Iris pigment epithelial cell (primary cell): ENCODE results near the gene CD81.
A peak's percentile ranks its signal among the peaks of the same experiment; 100 is the strongest.

ENCODE experiments used
- DNase-seq: peaks from one replicate; pipeline ENCODE4 v3.0.0-alpha.2; 2011; ENCODE audit warnings: low read depth

The CD81 gene

GRCh38 chr11:2421226-2421994 is 44.3 kb downstream of the CD81 start:
- no peak for DNase-seq

DNA sequence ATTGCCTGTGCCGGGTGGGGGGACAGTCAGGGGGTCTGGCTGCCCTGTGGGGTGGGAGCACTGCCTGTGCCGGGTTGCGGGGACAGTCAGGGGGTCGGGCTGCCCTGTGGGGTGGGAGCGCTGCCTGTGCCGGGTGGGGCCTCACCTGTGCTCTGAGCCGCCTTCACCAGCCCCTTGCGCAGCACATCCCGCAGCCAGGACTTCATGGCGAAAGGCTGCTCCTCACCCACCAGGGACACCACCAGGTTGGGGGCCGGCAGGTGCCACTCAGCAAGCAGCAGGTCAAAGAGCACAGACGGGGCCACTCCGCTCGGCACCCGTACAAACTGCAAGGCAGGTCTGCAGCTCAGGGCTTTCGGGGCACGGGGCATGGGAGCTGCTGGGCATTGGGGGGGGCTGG is 44.9 kb downstream of the CD81 start:
- DNase-seq = no peak

- DNase-seq = no peak
These were observed 45.5 kb downstream of the CD81 start for GRCh38 chr11:2422461-2423156.

DNA sequence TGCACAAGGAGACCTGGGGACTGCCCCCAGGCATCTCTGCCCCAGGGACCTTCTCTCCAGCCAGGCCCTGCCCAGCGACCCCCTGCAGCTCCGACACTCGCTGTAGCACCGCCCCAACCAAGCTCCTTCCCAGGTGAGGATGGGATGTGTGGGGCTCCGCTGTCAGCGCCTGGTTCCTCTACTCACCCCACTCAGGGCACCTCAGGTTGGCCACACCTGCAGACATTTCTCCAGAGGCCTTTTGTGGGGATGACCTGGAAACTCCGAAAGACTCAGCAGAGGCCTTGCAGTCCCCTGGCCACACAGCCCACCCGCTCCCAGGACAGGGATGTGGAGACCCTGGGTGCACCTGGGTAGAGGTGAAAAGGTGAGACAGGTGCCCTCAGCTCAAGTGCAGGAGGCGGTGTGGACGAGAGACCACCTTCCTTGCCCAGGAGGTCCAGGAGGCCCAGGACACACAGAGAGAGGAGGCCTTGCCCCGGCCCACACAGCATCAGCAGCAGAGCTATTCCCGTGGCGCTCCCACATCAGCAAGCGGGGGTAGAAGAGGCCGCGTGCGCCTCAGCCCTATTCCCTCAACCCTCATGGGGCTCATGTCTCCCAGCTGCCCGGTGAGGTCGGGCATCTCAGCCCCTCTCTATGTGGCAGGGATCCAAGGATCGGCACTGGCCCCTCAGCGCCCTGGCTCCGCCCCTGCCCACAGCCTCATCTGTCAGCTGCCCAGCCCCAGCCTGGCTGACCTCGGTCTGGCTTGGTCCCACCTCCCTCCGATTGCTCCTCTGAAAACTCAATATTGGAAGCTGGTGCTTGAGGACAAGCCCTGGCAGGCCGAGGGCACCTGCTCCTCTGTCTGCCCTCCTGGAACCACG is 46.3 kb downstream of the CD81 start:
- DNase-seq = no peak

DNA sequence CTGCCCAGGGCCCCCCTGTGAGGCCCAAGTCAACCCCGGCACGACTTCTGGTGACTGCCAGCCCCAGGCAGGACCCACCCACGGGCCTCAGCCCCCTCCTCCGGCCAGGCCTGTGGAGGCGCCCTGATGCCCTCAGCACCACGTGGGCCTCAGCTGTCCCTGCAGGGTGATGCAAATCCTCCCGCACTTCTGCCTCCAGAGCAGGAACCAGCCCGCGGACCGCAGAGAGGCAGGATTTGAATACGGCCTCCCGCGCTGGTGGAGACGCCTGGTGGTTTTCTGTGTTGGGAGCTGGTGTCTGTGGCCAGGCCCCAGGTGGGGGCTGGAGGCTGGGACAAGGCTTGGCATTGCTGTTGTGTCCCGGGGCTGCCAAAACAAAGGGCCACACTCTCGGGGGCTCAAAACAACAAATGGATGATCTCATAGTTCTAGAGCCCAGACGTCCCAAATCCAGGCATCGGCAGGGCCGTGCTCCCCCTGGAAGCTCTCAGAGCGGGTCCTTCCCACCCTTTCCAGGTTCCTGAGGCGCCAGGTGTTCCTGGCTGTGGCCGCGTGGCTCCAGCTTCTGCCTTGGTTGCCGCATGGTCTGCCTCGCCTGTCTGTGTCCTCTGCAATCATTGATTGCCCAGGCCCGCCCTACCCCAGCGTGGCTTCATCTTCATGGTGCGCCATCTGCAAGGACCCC is 47.8 kb downstream of the CD81 start:
- DNase-seq = no peak

GRCh38 chr11:2425506-2425905 is 48.4 kb downstream of the CD81 start:
- no peak for DNase-seq

DNA sequence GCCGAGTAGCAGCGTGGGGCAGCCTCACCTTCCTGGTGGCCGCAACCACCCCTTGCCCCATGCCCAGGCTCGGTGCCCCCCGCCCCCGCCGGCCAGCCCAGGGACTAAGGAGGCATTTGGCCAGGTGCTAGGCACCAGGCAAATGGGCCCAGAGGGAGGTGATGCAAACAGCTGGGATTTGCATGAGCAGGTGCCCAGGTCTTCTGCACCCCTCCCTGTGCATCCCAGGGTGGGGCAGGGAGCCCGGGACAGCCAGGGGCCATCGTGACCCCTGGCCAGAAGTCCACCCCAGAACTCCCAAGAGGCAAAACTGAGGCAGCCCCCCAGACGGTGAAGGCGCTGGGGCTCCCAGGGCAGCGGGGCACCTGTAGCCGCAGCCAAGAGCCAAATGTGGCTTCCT is 49.1 kb downstream of the CD81 start:
- DNase-seq = no peak

DNA sequence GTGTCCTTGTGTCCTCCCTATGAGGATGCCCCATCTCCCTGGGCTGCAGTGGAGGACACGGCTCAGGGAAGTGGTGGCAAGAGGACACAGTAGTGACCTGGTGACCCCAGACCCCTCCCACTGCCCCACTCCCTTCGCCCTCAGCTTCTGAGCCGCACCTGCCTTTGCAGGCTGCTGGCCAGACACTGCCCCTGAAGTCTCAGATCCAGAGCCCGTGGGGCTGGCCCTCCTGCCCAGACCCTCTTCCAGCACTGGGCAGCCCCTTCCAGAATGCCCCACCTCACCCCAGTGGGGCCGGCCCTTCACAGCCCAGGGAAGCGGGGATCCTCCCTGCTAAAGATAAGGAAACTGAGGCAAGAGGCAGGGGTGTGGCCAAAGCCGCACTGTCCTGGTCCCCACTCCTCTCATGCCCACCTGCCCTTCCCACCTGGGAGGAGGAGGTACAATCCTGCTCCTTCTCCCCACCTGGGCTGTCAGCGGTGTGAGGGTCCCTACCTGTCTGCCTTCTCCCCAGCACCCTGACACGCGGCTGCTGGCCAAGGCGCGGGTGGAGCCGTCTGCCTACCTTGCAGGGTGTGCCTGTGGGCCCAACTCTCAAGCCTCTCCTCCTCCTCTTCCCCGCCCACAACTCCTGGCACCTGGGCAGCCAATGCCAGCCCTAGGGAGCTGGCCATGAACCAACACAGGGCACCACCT is 49.9 kb downstream of the CD81 start:
- no peak for DNase-seq

- DNase-seq = no peak
These were observed 50.7 kb downstream of the CD81 start for GRCh38 chr11:2427721-2428321.

DNA sequence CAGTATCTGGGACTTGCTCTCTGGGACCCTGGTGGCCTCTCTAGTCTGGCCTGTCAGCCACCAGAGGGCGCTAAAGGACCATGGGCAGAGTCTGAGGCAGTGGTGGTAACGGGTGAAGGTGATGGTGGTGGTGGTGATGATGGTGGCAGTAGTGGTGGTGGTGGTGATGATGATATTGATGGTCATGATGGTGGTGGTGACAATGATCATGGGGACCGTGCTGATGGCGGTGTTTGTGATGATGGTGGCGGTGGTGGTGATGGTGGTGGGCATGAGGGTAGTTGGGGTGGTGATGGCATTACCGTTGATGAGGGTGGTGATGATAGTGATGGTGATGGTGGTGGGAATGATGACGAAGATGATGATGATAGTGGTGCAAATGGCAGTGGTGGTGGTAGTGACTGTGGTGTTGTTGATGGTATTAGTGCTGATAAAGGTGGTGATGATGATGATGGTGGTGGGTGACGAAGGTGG is 51.2 kb downstream of the CD81 start:
- DNase-seq = peak; percentile 44

- no peak for DNase-seq
These were observed 54.3 kb downstream of the CD81 start for GRCh38 chr11:2431395-2431794.

DNA sequence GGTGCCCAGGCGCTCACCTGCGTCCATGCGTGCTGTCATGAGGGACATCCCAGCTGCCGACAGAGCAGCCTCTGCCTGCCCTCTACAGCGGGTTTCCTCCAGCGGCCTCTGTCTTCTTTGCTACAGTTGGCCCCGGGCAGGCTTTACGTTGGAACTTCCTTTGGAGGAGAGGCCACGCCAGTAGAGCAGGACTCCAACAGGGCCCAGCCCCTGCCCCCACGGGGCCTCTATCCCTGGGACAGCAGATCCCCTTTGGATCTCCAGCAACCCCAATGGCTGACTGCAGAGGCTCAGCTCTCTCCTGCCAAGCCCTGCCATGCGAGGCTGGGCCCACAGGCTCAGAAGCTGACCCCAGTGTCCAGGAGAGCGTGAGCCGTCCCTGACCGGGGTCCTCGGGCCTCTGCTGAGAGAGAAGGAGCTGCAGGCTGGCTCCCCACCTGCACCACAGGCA is 55.1 kb downstream of the CD81 start:
- no peak for DNase-seq

DNA sequence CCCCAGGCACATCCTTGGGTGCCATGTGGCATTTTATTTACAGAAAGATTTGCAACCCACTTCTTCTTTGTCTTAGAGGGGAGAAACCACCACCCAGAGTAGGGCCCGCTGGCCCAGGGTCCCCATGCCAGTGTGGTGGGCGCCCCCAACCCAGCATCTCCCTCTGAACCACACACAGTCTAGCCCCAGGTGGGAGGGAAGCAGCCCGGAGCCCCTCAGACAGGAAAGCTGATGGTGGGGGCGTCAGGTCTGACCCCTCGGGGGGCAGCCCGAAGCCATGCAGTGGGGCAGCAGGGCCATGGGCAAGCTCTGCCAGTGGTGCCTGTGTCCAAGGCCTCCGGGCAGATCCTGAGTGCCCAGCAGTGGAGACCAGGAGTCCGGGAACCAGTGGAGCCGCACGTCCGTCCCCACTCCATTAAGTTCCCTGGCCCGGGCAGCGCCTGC is 55.5 kb downstream of the CD81 start:
- DNase-seq = no peak

DNA sequence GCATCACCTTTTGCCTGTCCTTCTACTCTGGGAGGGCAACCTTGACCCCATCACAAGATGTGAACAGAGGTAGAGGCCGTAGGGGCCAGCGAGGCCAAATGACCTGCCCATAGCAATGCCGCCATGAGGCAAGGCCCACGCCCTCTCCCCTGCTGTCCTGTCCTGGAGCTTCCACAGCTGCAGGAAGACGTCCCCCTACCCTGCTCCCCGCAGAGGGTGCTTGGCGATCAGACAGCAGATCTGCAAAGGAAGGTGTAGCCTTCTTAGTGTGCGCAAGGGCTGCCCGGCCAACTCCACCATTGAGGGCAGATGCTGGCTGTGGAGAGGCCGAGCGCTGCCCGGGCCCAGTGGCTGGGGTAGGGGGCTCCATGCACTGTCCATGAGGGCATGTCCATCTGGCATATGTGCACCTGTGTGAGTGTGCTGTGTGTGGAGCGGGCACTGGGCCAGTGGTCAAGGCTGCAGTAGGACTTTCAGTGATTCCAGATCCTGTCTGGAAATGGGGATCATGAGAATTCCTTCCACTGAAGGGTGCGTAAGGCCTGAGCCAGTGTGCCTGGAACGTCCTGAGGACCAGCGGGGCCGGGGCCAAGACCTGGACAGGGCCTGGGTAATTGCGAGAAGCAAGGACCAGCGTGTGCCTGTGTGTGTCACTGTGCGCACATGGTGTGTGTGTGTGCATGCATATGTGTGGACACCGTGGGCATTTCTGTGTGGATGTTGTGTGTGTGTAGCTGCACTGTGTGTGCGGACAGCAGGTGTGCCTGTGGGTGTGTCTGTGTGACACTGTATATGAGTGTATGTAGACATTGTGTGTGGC is 56.2 kb downstream of the CD81 start:
- DNase-seq = no peak

- DNase-seq = no peak
These were observed 56.9 kb downstream of the CD81 start for GRCh38 chr11:2434008-2434407.

DNA sequence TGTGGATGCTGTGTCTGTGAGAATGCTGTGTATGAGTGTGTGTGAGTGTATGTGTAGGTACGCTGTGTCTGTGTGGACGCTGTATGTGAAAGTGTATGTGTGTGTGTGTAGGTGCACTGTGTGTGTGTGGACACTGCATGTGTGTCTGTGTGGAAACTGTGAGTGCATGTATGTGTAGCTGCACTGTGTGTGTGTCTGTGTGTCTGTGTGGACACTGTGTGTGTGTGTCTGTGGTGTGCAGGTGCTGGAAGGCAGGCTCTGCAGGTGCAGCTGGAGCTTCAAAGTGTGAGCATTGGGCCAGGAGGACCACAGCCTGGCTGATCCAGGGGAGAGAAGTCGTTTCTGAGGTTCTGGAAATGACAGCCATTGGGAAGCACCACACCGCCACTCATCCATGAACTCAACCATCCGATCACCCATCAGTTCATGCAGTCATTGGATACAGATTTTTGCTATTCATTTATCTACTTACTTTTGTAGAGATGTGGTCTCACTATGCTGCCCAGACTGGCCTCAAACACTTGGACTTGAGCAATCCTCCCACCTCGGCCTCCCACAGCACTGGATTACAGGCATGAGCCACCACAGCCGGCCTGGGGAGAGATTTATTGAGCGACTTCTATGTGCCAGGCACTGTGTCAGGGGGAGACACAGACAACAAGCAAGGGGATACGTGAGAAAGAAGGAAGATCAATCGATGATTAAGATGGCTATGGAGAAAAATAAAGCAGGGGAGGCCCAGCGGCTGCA is 57.6 kb downstream of the CD81 start:
- DNase-seq = no peak

DNA sequence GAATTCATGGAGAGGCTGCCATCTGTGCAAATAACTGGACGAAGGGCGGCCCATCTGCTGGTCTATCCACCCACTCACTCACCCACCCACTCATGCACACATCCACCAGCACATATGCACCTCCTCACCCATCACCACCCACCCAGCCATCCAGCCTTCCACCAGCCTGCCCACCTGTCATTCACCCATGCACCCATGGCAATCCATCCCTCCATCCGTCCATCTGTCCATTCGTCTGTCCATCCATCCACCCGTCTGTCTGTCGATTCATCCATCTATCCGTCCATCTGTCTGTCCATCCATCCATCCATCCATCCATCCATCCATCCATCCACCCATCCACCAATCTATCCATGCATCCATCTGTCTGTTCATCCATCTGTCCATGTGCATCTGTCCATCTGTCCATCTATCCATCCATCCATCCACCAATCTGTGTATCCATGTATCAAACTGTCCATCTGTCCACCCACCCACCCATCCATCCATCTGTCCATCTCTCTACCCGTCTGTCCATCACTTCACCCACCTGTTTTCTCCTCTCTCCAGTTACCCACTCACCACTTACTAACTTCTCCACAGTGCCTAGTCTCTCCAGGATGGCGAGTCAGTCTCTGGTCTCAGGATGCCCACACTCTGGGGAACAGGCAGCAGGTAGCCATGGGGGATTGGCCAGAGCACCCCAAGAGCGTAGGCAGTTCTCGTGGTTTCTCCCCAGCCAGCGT is 58.3 kb downstream of the CD81 start:
- DNase-seq = no peak

- no peak for DNase-seq
These were observed 59.0 kb downstream of the CD81 start for GRCh38 chr11:2436013-2436520.
